NCI-H2196 treated with DMSO at 0.1 percent for 48 hours (cell line): ENCODE data around the gene SLC25A40.
"Not testable (repeated sequence)": the region's sequence is repeated elsewhere in the genome, so short reads cannot be mapped to it uniquely, and the experiment has no call there.

Experiments
- DNase-seq: peaks from one replicate; lab custom pipeline; 2025; ENCODE audit not compliant: unreplicated experiment; lab: John Stamatoyannopoulos, UW

The SLC25A40 gene

GRCh38 chr7:87873328-87873727, 2.8 kb downstream of the SLC25A40 start:
- DNase-seq: not testable (repeated sequence)

DNA sequence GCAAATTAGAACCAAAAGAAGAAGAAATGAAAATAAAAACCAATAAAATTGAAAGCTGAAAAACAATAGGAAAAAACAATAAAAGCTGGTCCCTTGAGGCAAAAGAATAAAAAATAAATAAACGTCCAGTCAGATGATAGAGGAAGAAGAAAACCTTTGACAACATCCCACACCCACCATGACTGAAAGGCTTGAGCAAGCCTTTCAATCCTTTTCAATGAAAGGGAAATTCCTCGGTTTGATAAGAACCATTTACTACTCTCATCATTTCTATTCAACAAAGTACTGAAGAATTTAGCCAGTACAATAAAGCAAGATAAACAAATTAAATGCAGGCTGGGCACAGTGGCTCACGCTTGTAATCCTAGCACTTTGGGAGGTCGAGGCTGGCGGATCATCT, 3.8 kb downstream of the SLC25A40 start:
- DNase-seq: no peak

GRCh38 chr7:87870471-87870870, 5.7 kb downstream of the SLC25A40 start:
- no peak for DNase-seq

- not testable (repeated sequence) for DNase-seq
Measured at GRCh38 chr7:87866533-87866932, 9.6 kb downstream of the SLC25A40 start.

DNA sequence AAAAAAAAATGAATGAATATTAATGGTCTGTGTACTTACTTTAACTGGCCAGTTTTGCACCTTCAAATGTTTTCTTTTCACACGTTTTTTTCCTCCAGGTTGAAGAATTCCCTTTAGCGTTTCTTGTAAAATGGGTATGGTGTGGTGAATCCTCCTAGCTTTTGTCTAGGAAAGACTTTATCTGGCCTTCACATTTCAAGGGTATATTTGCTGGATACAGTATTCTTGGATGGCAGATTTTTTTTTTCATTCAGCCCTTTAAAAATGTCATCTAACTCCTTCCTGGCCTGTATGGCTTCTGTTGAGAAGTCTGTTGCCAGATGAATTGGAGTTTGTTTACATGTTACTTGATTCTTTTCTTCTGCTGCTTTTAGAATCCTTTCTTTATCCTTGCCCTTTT, 10.1 kb downstream of the SLC25A40 start:
- DNase-seq: no peak

DNA sequence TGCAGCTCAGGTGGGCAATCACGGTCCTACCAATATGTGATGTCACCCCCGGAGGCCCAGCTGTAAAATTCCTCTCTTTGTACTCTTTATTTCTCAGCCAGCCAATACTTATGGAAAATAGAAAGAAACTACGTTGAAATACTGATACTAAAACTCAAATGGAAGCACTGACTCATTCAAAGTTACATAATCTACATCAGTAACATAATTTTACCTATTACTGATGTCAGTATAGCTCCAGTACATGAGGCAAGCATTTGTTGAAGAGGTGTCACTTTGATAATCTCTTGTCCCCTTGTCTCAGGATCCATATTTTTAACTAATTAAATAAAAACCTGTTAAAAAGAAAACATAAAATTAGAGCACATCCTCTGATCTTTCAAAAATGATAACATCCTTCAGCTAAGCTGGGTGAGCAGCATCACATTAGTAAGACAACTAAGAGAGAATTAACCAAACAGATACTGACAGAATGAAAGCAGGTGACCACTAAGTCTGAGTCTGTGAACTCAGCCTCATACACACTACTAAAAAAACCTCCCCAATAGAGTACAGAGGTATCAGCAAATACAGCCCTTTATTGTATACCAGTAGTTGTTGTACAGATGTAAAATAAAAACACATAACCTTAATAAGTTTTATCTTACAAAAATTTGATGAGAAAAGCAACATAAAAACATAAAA, 17.6 kb downstream of the SLC25A40 start:
- no peak for DNase-seq

- no peak for DNase-seq
Measured at GRCh38 chr7:87853237-87853864, 22.8 kb downstream of the SLC25A40 start.

GRCh38 chr7:87852306-87852705, 23.9 kb downstream of the SLC25A40 start:
- no peak for DNase-seq

DNA sequence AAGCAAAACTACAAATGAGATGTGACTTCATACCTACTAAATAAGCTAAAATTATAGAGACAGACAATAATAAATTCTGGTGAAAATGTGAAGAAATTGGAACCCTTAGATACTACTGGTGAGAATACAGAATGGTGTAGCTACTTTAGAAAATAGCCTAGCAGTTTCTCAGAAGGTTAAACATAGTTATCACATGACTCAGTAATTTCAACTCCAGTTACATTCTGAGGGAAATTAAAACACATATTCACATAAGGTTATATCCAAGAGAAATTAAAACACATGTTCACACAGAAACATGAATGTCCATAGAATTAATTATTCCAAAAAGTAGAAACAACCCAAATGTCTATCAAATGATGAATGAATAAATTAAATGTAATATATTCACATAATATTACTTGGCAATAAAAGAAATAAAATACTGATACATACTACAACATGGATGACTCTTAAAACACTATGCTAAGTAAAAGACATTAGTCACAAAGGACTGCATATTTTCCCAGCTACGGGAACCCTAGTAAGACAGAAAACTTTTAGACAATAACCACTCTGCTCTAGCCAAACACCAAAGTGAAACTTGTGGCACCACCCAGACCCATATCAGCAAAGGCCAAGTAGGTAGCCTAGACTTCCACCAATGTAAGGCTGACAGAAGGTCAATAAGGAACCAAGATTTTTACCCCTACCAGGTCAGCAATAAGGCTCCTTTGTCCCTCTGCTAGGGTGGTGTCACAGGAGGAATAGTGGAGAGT, 25.1 kb downstream of the SLC25A40 start:
- DNase-seq: no peak

DNA sequence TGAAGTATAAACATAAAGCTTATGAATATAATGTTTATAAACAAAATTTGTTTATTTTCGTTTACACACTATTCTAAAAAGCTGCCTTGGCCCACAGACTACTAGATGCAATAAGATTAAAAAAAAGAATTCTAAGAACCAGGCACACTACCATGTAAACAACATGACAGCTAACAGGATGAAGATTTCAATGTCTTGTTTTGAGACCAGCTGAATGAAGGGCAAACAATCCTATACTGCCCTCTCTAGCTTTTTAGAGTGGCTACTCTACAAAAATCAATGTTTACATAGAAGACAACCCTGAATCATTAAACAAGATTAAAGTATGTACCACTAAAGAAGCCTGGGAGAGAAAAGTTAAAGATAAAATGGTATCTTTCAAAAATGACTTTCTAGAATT, 38.6 kb downstream of the SLC25A40 start:
- DNase-seq: no peak

DNA sequence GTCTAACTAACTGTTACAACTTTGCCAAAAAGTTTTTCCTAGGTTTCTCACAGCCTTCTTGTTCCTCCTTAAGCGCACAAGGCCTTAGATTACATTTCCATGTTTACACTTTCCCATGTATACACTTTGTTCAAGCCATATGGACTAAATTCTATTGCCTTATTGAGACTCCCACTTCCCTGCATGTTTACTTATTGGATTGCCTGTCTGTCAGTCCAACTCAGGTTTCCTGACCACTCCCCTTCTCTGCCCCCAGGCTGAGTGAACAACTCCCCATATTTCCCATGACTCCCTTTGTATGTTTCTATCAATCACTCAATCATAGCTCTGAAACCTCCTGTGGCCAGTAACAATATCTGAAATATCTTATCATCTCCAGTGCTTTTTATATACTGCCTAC, 43.0 kb downstream of the SLC25A40 start:
- no peak for DNase-seq

DNA sequence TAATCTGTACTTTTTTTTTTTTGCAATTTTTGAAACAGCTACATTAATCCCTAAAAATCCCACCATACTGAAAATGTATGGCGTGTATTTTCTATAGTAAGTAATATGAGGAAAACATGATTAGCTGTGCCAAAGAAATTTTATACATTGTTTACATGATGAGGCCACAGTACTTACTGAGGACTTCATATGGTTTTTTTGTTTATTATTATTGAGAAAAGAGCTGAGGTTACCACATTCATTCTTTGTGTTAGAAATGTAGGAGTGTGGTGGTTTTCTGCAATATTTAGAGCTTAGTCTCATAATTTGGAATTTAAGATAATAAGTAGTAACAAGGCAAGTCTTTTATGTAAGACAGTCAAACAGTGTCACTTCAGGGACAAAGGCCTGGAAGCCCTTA, 45.1 kb downstream of the SLC25A40 start:
- no peak for DNase-seq

DNA sequence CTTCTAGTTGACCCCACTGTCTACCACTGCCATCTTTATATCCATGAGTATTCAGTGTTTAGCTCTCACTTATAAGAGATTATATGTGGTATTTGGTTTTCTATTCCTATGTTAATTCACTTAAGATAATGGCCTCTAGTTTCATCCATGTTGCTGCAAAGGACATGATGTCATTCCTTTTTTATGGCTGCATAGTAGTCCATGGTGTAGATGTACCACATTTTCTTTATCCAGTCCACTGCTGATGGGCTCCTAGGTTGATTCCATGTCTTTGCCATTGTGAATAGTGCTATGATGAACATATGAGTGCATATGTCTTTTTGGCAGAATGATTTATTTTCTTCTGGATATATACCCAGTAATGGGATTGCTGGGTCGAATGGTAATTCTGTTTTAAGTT, 47.8 kb downstream of the SLC25A40 start:
- DNase-seq: not testable (repeated sequence)

GRCh38 chr7:87825369-87825768, 50.8 kb downstream of the SLC25A40 start:
- DNase-seq: not testable (repeated sequence)

- not testable (repeated sequence) for DNase-seq
Measured at GRCh38 chr7:87822056-87822455, 54.1 kb downstream of the SLC25A40 start.

DNA sequence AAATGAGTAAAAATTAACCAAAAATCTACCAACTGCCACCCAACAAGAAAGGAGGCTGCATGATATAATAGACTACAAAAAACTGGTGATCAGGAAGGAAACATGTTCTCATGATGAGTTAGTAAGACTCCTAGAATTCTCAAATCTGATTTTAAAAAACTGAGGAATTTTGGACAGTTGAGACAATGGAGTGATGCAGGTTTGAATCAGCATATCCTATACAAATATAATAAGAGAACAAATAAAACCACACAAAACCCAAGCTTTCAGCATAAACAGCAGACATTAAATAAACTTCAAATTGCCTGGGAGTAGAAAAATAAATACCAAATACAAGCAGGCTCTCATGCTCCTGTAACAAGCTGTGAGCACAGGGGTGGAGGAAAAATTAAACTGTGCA, 57.8 kb downstream of the SLC25A40 start:
- no peak for DNase-seq

DNA sequence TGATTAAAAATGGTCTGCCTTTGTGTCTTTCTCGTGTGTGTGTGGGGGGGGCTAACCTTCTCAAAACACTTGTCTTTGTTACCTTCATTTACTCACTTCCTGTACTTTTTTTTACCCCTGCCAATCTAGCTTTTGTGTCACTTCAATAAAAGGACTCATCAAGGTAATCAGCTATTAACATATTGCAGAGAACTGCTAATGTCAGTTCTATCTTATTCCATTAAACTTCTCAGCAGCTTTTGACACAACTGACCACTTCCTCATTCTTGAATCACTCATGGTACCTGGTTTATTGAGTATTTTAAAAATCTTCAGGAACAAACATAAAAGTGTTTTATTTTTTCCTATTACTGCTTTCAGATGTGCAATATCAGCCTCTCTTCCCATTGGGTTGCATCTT, 59.8 kb downstream of the SLC25A40 start:
- no peak for DNase-seq

DNA sequence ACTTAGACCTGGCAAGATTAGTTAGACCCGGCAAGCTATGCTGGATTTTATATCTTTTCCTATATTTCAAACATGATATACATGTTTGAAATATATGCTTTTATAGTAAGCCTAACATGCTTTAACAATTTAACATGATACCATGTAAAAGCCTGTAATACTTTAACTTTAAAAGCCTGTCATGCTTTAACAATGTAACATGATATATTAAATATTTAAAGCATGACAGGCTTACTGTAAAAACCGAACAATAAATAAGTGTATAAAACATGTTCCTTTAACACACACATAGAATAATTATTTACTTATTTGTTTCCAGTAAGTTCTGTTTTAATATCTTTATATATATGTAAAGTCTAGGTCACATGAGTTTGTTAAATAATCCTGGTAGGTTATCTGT, 65.4 kb downstream of the SLC25A40 start:
- DNase-seq: no peak

DNA sequence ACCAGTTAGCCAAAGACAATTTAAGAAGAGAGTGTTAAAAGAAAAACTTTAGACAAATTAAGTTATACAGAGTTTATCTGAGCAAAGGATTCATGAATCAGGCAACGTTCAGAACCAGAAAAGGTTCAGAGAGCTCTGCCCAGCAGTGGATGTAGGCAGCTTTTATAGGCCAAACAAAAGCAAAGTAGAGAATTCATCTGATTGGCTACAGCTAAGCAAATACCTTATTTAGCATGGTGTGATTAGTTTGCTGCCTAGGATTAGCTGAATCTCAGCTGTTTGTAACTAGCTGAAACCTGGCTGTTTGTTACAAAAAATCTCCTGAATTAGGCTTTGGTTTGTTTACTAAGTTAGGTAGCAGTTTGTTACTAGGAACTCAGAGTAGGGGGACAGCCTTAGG, 66.0 kb downstream of the SLC25A40 start:
- no peak for DNase-seq

DNA sequence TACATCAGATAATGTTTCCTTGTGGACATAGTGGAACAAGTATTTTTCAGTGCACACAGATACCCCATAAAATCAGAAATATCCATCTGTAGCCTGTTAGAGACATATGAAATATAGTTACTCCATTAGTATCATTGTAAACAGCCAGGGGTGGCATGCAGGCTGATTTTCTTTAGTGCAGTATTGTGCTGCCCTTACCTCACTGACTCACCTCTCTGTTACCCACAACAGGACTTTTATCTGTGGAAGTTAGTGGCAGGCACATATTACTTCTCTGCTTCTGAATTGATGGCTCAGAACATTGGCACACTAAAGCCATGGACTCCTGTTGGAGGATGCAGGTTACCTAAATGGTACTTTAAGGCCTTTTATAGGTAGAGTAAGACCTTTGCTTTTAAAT, 70.0 kb downstream of the SLC25A40 start:
- no peak for DNase-seq

DNA sequence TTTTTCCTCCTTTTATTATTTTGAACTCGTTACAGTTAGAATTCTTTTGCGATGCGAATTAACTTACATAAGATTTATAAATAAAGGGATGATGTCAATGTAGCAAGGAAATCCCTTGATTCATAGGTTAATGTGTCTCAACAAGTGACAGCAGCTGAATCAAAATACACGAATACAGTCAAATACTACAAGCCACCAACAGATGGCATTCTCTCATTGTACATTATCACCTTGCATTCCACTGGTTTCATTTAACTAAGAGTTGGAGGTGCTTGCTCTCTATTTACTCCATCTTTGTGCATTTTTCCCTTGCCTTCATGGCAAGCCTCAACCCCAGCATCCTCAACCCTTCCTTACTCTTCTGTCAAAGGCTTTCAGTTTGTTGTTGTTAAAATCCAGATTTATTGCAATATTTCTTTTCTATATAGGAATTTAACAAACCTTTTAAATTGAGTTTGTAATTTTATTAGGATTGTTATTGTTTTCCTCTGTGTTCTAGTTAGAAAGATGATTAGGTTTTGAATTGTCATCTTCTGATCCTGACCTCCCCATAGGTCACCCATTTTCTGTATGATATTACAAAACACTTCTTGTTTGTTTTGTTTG, 78.3 kb downstream of the SLC25A40 start:
- DNase-seq: peak; percentile 7

GRCh38 chr7:87797395-87797794, 78.8 kb downstream of the SLC25A40 start:
- no peak for DNase-seq
